GM12878 (cell line): ENCODE results near the gene GOSR2. TPM values are rescaled to one million over a fixed set of nuclear protein-coding genes. Genes with fewer than 3 reads are reported as not detected.

Experiments
- ATAC-seq: fragments of 200-7000 bp; cut with Tn5 transposase; 3 replicates; pipeline ENCODE4 v1.9.1; 2020; ENCODE audit warnings: mild to moderate bottlenecking, moderate library complexity
- BruUV-seq: library from RNA; stranded (reverse); fragments of 400-500 nt; replicated peaks from 2 replicates; lab custom pipeline; 2021; lab: Mats Ljungman, UMichigan
- CTCF ChIA-PET: fragments of 300-600 bp; sonication (Branson Sonifier 250); formaldehyde crosslinking; extraction: SDS; loops from one replicate; lab custom pipeline; 2021; ENCODE audit warnings: inconsistent platforms; lab: Yijun Ruan, JAX
- POLR2A ChIA-PET: fragments of 350-600 bp; formaldehyde crosslinking; extraction: SDS; loops from one replicate; lab custom pipeline; 2021; ENCODE audit warnings: inconsistent platforms; lab: Charles Lee
- RAD21 ChIA-PET: fragments of 300-600 bp; sonication (Branson Sonifier 250); formaldehyde crosslinking; loops from one replicate; lab custom pipeline; 2023; ENCODE audit warnings: antibody characterized with exemption; ENCODE audit not compliant: unreplicated experiment; lab: Charles Lee
- SMC1A ChIA-PET: fragments of 300-600 bp; sonication (Branson Sonifier 250); formaldehyde crosslinking; loops from one replicate; lab custom pipeline; 2023; ENCODE audit not compliant: unreplicated experiment, uncharacterized antibody; lab: Charles Lee
- DNase-seq: peaks from one replicate; pipeline ENCODE4 v3.0.0-alpha.2; 2011; ENCODE audit warnings: low read depth, low spot score
- FAIRE-seq: peaks from 3 replicates; lab custom pipeline; 2011; peaks lifted over from hg19 to GRCh38; lab: Jason Lieb, UNC
- H2AFZ ChIP-seq: 2 replicates; pipeline ENCODE4 v1.6.0; 2011; ENCODE audit warnings: low read depth, low read length, control low read depth; ENCODE audit not compliant: control insufficient read depth
- H3K27ac ChIP-seq: 2 replicates; pipeline ENCODE4 v1.5.1; 2011; ENCODE audit warnings: control low read depth; ENCODE audit not compliant: control insufficient read depth, insufficient read depth
- H3K27me3 ChIP-seq, 2 experiments: replicated peaks in 1 of 2; 2 replicates each; pipeline versions ENCODE4 v1.6.0 to v1.6.1; 2011; ENCODE audit warnings: low read length in 1 of 2; ENCODE audit not compliant: control insufficient read depth in 2 of 2, insufficient read depth in 2 of 2
- H3K36me3 ChIP-seq, 2 experiments: 2 replicates each; pipeline ENCODE4 v1.5.1; 2011; ENCODE audit warnings: low read length in 1 of 2; ENCODE audit not compliant: control insufficient read depth in 2 of 2, insufficient read depth in 2 of 2
- H3K4me1 ChIP-seq: 2 replicates; pipeline ENCODE4 v1.6.1; 2011; ENCODE audit warnings: mild to moderate bottlenecking, low read length, moderate library complexity, mixed read lengths; ENCODE audit not compliant: control insufficient read depth, insufficient read depth
- H3K4me2 ChIP-seq: 2 replicates; pipeline ENCODE4 v1.6.0; 2011; ENCODE audit warnings: control low read depth; ENCODE audit not compliant: control insufficient read depth, insufficient read depth
- H3K4me3 ChIP-seq: fragments of 200-600 bp; sonication (generic); 2 replicates; pipeline ENCODE4 v1.5.1; 2016
- H3K79me2 ChIP-seq: 2 replicates; pipeline ENCODE4 v1.6.0; 2011; ENCODE audit warnings: low read length; ENCODE audit not compliant: control insufficient read depth, insufficient read depth
- H3K9ac ChIP-seq: 2 replicates; pipeline ENCODE4 v1.8.0; 2011; ENCODE audit warnings: low read length, control low read depth, mixed read lengths; ENCODE audit not compliant: control insufficient read depth, insufficient read depth
- H3K9me3 ChIP-seq: replicated peaks from 3 replicates; pipeline ENCODE4 v1.5.1; 2011; ENCODE audit warnings: mild to moderate bottlenecking, low read length; ENCODE audit not compliant: control insufficient read depth, insufficient read depth
- H4K20me1 ChIP-seq: 2 replicates; pipeline ENCODE4 v1.6.0; 2011; ENCODE audit not compliant: control insufficient read depth, insufficient read depth
- FOXM1 ChIP-seq: IDR thresholded peaks from 2 replicates; pipeline ENCODE4 v1.6.1; 2012; ENCODE audit warnings: low read depth, mild to moderate bottlenecking, inconsistent platforms, low read length, moderate library complexity
- KLF5 ChIP-seq: fragments of 450-650 bp; IDR thresholded peaks from 2 replicates; pipeline ENCODE4 v1.6.1; 2014; ENCODE audit warnings: mild to moderate bottlenecking; ENCODE audit not compliant: partially characterized antibody
- ZBTB11 ChIP-seq: fragments of 450-650 bp; formaldehyde crosslinking; IDR thresholded peaks from 2 replicates; pipeline ENCODE4 v1.5.0; 2022; ENCODE audit warnings: mild to moderate bottlenecking, missing genetic modification characterization
- WGBS: methylation state at CpG from one replicate; pipeline ENCODE4 v1.1.6; 2016; ENCODE audit warnings: low lambda C conversion rate; ENCODE audit not compliant: insufficient replicate concordance, insufficient coverage; ENCODE audit errors: missing lambda C conversion rate; 5-methylcytosine and 5-hydroxymethylcytosine counted together
- in situ Hi-C: fragments of 300-500 bp; cut with MboI; formaldehyde crosslinking; loops from 9 replicates; pipeline ENCODE4 v1.14.3; 2018; ENCODE audit warnings: mixed read lengths
- intact Hi-C: fragments of 100-400 bp; cut with micrococcal nuclease; formaldehyde crosslinking; loops from one replicate; pipeline ENCODE4 v1.14.2; 2022; ENCODE audit not compliant: unreplicated experiment
- polyA plus RNA-seq, 11 experiments: library from polyadenylated mRNA; depleted of rRNA in 4 of 11; unstranded in 6 of 11; stranded (reverse) in 5 of 11; fragments of >200 nt; fragmentation: Nextera tagmentation in 4 of 11; fragmentation: Illumina TruSeq in 1 of 11; extraction: Ambion mirVana in 4 of 11; extraction: Trizol in 1 of 11; gene quantifications; 1 replicate in 1 of 11; 2 replicates in 10 of 11; pipeline versions ENCODE4 v1.2.1 to v1.2.3, GENCODE V29; 2011 to 2016; ENCODE audit warnings: inconsistent platforms in 2 of 11, missing spikeins in 2 of 11, low read depth in 1 of 11
- total RNA-seq, 4 experiments: library from RNA; depleted of rRNA in 3 of 4; stranded (reverse); fragments of >200 nt in 3 of 4; fragmentation: Illumina TruSeq in 1 of 4; extraction: Trizol in 1 of 4; gene quantifications; 2 replicates each; pipeline versions ENCODE4 v1.2.1 to v1.2.3, GENCODE V29; 2013 to 2021
- TF ChIP-seq, protein P1 (sequence below): fragments of 450-650 bp; formaldehyde crosslinking; IDR thresholded peaks from 2 replicates; pipeline ENCODE4 v1.4.0; 2022; ENCODE audit warnings: mild to moderate bottlenecking, moderate library complexity

The GOSR2 gene
- total and polyA plus RNA-seq, 10 of the 15 experiments (the other 5 are each of a cell fraction or from before 2014, with no cell fraction given): 30.1 to 64.5 (median 47.0) TPM

- FAIRE-seq: no peak
Measured at GRCh38 chr17:46925185-46925868, 2.4 kb downstream of the GOSR2 start.

More at GRCh38 chr17:46925185-46925868, 2.4 kb downstream of the GOSR2 start:
- no peaks in the 10 kb centered on the region for H3K9me3 ChIP-seq
- peaks cover 1 to 17% of the 10 kb centered on the region in 2 experiments; a peak in 3 of 4 replicates for H3K36me3 ChIP-seq
- H3K4me3 ChIP-seq: peak overlapping the region; percentile 80; the same call in 1 of the 2 replicates
- no peak overlapping the region for H3K9ac ChIP-seq
- H3K27ac ChIP-seq: no peak overlapping the region
- H3K4me2 ChIP-seq: peak overlapping the region; percentile 93
- peaks cover 64% of the 10 kb centered on the region for H3K79me2 ChIP-seq
- 89% methylated on average over 5 of the region's 5 CpGs for WGBS
- in situ Hi-C loops (no loop called here), intact Hi-C loops (no loop called here)
- DNase-seq: no peak
- no peak for ATAC-seq
- SMC1A ChIA-PET: no interaction called here
- no peaks in the 10 kb centered on the region for H3K27me3 ChIP-seq
- H3K4me1 ChIP-seq: 0 out of 2 replicates have a peak, but pooled peaks cover 4% of the 10 kb centered on the region
- POLR2A ChIA-PET: no interaction called here
- CTCF ChIA-PET: interaction anchor here (1.5 to 2.1 kb wide), 2 partner anchors 11 to 17 kb away, joined by 3 to 12 read pairs; no protein-coding TSS in a partner anchor
- TF ChIP-seq KLF5: no peak
- no peak for TF ChIP-seq ZBTB11 (CRISPR knock-in tag)
- TF ChIP-seq, protein P1, sequence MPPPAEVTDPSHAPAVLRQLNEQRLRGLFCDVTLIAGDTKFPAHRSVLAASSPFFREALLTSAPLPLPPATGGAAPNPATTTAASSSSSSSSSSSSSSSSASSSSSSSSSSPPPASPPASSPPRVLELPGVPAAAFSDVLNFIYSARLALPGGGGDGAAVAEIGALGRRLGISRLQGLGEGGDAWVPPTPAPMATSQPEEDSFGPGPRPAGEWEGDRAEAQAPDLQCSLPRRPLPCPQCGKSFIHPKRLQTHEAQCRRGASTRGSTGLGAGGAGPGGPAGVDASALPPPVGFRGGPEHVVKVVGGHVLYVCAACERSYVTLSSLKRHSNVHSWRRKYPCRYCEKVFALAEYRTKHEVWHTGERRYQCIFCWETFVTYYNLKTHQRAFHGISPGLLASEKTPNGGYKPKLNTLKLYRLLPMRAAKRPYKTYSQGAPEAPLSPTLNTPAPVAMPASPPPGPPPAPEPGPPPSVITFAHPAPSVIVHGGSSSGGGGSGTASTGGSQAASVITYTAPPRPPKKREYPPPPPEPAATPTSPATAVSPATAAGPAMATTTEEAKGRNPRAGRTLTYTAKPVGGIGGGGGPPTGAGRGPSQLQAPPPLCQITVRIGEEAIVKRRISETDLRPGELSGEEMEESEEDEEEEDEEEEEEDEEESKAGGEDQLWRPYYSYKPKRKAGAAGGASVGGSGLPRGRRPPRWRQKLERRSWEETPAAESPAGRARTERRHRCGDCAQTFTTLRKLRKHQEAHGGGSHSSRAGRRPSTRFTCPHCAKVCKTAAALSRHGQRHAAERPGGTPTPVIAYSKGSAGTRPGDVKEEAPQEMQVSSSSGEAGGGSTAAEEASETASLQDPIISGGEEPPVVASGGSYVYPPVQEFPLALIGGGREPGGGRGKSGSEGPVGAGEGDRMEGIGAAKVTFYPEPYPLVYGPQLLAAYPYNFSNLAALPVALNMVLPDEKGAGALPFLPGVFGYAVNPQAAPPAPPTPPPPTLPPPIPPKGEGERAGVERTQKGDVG (CRISPR knock-in tag): no peak
- no peak for TF ChIP-seq FOXM1
- no TSS peak for BruUV-seq
- RAD21 ChIA-PET: no interaction called here
- no peak overlapping the region for H2AFZ ChIP-seq
- peaks cover 4% of the 10 kb centered on the region for H4K20me1 ChIP-seq
